Measurements from ENCODE around the gene GPC5.
"Not testable (repeated sequence)": the region's sequence is repeated elsewhere in the genome, so short reads cannot be mapped to it uniquely, and the experiment has no call there.

The GPC5 gene

DNA sequence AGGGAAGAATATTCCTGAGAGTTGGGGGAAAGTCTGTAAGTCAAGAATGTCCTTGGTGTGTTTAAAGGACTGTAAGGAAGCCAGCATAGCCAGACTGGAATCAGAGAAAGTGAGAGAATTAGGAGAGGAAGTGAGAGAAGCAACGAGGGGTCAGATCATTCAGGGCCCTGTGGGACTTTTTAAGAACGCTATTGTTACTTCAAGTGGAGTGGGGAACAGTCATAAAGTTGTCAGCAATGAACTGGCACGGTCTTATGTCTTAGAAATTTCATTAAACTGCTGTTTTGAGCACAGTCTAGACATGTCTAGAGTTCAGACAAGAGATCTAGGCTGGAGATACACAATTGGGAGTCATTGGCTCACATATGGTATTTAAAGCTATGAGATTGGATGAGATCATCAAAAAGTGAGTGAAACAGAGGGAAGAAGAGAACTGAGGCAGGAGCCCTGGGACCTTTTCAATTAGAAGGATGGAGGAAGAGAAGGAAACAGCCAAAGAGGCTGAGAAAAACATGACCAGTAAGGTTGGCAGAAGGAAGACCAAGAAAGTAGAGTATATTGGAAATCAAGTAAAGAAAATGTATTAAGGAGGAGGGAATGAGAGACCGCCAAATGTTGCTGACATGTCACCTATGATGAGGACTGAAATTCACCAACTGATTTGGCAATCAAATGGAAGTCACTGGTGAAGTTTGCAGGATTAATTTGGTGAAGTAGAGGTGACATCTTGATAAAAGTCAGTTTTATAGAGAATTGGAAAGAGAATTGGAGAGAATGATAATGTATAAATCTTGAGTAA lies 263.5 kb downstream of the GPC5 start:
- no peak for DNase-seq

DNA sequence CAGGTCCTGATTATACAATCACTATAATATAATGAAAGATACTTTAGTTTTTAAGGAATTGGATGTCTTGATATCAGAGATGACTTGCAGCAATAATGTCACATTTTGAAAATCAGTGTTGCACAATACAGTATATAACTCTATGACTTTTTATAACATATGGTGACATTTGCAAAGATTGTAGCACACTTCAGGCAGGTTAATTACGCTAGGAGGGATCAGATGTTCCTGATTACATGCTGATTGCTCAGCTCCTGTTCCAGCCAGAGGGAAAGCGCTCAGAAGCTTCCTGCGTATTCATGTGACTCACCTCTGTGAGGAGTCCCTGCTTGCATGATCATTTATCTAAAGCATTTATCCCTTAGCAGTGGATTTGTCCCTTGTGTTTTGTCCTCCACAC lies 265.6 kb downstream of the GPC5 start:
- no peak for DNase-seq

GRCh38 chr13:91667486-91667885 lies 269.1 kb downstream of the GPC5 start:
- no peak for DNase-seq

DNA sequence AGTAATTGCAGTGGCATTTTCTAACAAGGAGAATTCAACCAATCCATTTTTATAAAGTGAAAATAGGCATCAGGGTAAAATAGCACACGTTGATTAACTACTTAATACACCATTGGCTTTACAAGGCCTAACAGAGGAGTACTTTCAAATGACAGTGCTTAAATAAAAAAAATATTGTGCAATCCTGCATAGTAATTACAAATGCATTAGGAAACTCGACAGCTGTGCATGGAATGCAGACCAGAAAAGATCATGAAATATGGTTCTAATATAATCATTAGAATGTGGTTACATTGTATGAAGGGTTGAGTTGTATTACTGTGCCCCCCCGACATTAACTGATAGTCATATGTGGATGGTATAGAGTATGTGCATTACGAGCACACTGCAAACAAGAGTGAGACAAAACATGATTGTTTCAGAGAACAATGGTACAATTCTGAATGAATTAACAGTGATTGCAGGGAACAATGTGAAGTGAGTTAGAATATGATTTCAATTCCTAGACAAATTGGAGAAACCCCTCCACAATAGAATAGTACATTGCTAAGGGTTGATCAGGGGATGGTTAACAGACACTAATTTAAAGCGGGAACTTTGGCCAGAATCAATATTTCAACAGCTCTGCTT lies 270.6 kb downstream of the GPC5 start:
- DNase-seq = no peak

DNA sequence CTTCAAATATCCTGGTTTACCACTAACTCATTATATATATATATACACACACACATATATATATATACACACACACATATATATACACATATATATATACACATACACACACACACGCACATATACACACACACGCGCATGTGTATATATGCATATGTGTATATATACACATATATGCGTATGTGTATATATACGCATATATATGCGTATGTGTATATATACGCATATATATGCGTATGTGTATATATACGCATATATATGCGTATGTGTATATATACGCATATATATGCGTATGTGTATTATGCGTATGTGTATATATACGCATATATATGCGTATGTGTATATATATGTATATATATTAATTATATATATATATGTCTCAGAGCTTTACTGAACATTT lies 275.9 kb downstream of the GPC5 start:
- DNase-seq = not testable (repeated sequence)

GRCh38 chr13:91684746-91685145 lies 286.3 kb downstream of the GPC5 start:
- no peak for DNase-seq

DNA sequence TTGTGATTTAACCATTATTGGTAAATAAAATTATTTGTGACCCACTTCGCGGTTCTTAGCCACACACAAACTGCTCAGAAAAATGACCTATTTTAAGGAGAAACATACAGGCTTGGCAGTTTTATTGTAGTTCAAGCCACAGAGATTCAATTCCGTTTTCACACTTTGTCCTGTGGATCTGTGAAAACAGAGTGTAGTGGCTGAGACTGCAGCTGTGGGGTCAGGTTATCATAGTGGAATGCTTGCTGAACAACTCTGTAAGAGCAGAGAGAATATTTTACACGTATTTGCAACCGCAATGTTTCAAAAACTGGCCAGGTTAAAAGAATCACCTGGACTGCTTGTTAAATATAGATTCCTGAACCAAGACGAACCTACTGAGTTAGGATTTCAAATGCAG lies 292.5 kb downstream of the GPC5 start:
- DNase-seq = no peak

DNA sequence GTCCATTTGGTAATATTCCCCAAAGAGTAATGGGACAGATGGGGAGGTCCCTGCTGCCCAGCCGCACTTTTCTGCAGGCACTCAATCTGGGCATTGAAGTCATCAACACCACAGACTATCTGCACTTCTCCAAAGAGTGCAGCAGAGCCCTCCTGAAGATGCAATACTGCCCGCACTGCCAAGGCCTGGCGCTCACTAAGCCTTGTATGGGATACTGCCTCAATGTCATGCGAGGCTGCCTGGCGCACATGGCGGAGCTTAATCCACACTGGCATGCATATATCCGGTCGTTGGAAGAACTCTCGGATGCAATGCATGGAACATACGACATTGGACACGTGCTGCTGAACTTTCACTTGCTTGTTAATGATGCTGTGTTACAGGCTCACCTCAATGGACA lies 295.0 kb downstream of the GPC5 start:
- no peak for DNase-seq

- DNase-seq = no peak
Observed at GRCh38 chr13:91698308-91698707, 299.9 kb downstream of the GPC5 start.

DNA sequence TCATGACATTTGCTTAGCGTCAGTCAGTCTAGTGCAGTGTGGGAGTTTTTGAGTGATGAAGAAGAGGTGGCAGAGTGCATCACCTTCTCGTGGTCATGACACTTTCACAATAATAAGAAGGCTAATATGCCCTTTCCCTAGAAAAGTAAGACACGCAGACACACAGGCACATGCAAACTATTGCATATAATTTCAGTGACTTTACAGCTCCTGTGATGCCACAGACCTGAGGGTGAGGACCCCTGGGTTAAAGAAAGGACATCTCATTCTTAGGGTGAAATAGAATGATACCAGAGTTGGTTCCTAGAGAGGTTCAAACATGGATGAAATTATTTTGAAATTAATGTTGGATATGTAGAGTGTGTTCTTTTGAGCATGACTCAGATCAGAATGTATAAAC lies 300.3 kb downstream of the GPC5 start:
- DNase-seq = no peak

- DNase-seq = no peak
Observed at GRCh38 chr13:91699863-91700262, 301.4 kb downstream of the GPC5 start.

- DNase-seq = no peak
Observed at GRCh38 chr13:91701975-91702374, 303.6 kb downstream of the GPC5 start.

GRCh38 chr13:91702411-91702810 lies 304.0 kb downstream of the GPC5 start:
- DNase-seq = no peak

- no peak for DNase-seq
Observed at GRCh38 chr13:91704398-91704797, 306.0 kb downstream of the GPC5 start.

GRCh38 chr13:91708558-91708957 lies 310.1 kb downstream of the GPC5 start:
- no peak for DNase-seq

DNA sequence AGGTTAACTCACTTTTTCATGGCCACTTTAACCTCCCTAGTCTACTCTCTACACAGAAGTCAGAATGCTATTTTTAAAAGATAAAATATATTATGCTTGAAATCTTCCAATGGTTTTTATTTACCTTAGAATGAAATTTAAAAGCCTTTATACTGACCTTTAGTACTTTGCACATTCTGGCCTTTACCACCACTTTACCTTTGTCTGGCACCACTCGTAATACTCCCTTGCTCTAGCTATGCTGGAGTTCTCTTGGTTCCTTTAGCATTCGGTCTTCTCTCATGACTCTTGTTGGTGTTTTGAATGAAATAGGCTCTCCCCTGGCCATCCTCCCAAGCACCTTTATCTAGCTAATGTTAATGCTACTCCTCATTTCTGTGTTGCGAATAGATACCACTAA lies 310.8 kb downstream of the GPC5 start:
- DNase-seq = no peak

DNA sequence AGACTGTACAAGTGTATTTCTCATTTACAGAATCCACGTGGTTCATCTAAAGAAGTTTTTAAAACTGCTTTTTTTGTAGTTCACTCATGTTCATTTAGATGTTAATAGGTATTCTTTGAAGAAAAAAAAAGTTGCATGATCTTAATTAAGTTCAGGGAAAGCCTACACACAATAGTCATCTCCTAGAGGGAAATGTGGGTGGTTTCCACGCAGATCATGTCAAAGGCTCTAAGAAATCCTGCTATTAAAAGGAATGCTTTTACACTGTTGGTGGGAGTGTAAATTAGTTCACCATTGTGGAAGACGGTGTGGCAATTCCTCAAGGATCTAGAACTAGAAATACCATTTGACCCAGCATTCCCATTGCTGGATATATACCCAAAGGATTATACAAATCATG lies 312.3 kb downstream of the GPC5 start:
- DNase-seq = no peak

DNA sequence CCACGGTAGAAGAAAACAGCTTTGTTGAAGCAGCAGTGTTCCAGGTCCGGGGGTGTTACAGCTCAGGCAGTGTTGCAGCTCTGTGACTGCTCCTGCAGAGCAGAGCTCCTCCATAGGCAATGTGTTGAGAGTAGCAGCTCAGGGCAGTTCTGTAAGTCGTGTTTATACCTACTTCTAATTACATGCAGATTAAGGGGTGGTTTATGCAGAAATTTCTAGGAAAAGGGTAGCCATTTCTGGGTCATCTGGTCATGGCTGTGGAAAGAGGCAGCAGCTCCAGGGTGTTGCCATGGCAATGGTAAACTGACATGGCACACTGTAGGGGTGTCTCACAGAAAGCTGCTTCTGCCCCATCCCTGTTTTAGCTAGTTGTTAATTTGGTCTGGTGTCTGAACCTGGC lies 316.4 kb downstream of the GPC5 start:
- no peak for DNase-seq

DNA sequence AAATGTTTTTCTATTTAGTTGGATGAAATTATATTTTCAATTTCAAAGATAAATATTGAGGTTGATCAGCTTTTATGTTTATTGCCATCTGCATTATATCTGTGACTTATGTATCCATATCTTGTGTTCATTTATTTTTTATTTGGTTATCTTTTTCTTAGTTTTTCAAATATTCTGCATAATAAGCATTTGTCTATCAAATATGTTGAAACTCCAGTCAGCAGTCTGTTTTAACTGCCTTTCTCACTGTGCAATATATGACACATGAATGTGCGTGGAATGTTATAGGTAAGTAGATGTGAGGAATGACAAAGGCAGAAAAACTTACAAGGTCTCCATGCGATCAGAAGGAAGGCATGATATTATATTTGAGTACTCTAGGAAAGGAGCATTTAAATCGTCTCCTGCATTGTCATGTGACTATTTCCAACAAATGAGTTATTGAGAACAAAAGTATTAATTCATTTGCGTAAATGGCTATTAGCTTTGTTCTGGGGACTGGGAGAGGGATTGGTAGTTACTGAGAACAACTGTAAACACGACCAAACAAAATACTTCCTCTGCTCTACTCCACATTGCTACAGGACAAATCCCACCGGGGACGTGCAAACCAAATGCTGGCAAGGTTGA lies 318.1 kb downstream of the GPC5 start:
- DNase-seq = no peak

DNA sequence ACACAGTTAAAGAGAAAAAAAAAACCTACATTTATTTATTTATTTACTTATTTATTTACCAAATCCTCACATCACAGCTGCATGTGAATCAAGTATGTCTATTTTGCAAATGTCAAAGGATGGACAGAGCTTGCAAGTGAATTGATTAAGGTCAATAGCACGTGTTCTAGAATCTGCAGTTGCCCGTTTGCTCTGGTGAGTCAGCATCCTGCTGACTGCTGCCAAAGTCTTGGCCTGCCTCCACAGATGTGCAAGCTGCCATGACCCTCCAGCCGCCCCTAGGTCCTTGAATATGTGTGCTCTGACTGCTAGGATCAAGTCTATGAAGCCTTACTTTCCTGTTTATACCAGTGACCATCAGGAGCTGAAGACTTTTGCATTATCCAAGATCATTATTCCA lies 320.6 kb downstream of the GPC5 start:
- no peak for DNase-seq

GRCh38 chr13:91721413-91721812 lies 323.0 kb downstream of the GPC5 start:
- no peak for DNase-seq

- no peak for DNase-seq
Observed at GRCh38 chr13:91722267-91722884, 324.0 kb downstream of the GPC5 start.

- DNase-seq = no peak
Observed at GRCh38 chr13:91724591-91724990, 326.2 kb downstream of the GPC5 start.

- no peak for DNase-seq
Observed at GRCh38 chr13:91725646-91726045, 327.2 kb downstream of the GPC5 start.
